GM18499 (cell line): ENCODE measurements around the gene DNAJA3.

ENCODE experiments used
- ATAC-seq: cut with Tn5 transposase; IDR thresholded peaks from one replicate; pipeline ENCODE4 v1.9.1; 2021; ENCODE audit warnings: moderate number of reproducible peaks; ENCODE audit not compliant: insufficient read depth, unreplicated experiment

DNAJA3 gene

GRCh38 chr16:4425378-4426020 is at the start of gene DNAJA3:
Gene DNAJA3 (plus strand): TSS chr16:4425868. CDS start chr16:4425882, 14 bp downstream.
- peak; percentile 65 for ATAC-seq

- no peak for ATAC-seq
These were observed 49.4 kb upstream of the DNAJA3 start for GRCh38 chr16:4376126-4376892.

- ATAC-seq: no peak
These were observed 48.6 kb upstream of the DNAJA3 start for GRCh38 chr16:4376893-4377572.

- no peak for ATAC-seq
These were observed 48.0 kb upstream of the DNAJA3 start for GRCh38 chr16:4377573-4378154.

GRCh38 chr16:4378161-4378666 is 47.5 kb upstream of the DNAJA3 start:
- no peak for ATAC-seq

GRCh38 chr16:4378999-4379690 is 46.5 kb upstream of the DNAJA3 start:
- ATAC-seq: no peak

- ATAC-seq: no peak
These were observed 45.3 kb upstream of the DNAJA3 start for GRCh38 chr16:4380119-4381063.

- no peak for ATAC-seq
These were observed 44.4 kb upstream of the DNAJA3 start for GRCh38 chr16:4381072-4381934.

GRCh38 chr16:4381935-4382794 is 43.5 kb upstream of the DNAJA3 start:
- no peak for ATAC-seq

- ATAC-seq: no peak
These were observed 42.8 kb upstream of the DNAJA3 start for GRCh38 chr16:4382795-4383357.

GRCh38 chr16:4383591-4384444 is 41.9 kb upstream of the DNAJA3 start:
- ATAC-seq: no peak

- ATAC-seq: no peak
These were observed 41.1 kb upstream of the DNAJA3 start for GRCh38 chr16:4384509-4384942.

- no peak for ATAC-seq
These were observed 40.4 kb upstream of the DNAJA3 start for GRCh38 chr16:4385066-4385788.

- no peak for ATAC-seq
These were observed 39.7 kb upstream of the DNAJA3 start for GRCh38 chr16:4385789-4386450.

- ATAC-seq: no peak
These were observed 39.2 kb upstream of the DNAJA3 start for GRCh38 chr16:4386451-4386805.
